Activated CD4-positive, alpha-beta T cell treated with anti-CD3 and anti-CD28 coated beads, Interleukin-2, amount 50 U/mL, for 1 hour (primary cell): ENCODE measurements around the gene IGSF6.

Source experiments
- DNase-seq: peaks from one replicate; pipeline ENCODE4 v3.0.0-alpha.2; 2020

Gene IGSF6

DNA sequence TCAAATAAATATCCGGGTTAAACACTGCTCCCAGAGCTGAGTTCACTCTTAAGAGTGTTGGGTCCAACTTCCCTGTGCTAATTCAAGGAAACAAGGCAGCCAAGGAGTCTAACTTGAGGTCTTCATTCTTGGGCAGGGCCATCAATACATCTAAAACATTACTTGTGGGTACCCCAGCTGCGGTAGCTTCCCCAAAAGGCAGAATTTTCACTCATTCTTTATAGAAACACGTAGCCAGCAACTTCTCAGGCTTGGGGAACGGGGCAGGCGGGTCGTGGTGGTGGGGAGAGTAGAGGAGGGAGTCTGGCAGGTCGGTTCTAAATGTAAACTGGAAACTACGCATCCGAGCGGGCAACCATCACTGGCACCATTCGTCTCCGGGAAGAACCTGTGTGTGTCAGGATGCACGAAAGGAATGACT lies 53.7 kb downstream of the IGSF6 start:
- DNase-seq: peak; percentile 30

DNA sequence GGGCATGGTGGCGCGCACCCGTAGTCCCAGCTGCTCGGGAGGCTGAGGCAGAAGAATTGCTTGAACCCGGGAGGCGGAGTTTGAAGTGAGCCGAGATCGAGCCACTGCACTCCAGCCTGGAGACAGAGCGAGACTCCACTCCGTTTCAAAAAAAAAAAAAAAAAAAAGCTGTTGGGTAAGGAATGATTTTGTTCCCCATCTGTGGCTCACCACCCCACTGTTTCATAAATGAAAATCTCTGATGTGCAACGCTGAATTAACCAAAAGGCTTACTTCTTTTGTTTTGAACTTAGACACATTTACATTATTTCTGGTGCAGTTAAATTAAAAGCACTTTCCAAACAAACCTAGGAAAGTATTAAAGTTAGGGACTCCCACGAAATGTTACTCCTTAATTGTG lies 54.2 kb downstream of the IGSF6 start:
- DNase-seq: no peak

DNA sequence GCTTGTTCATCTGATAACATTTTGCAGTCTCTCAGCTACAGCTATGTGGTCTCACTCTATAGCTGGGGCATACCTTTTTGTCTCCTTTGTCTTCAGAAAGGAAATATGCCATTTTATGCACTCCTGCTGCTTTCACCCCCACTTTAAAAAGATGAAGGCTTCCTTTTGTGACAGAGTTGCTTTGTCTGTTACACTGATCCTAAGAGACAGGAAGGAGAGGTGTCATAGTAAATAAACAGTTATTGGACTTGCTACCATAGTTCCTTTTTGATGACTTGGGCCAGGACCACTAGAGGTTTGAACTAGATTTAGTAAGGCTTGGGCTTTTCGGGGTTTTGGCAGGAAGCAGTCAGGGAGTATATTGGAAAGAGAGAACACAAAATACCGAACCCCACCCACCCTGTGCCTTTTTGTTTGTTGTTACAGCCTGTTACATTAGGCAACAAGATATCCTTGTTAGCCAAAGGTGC lies 54.8 kb downstream of the IGSF6 start:
- no peak for DNase-seq

DNA sequence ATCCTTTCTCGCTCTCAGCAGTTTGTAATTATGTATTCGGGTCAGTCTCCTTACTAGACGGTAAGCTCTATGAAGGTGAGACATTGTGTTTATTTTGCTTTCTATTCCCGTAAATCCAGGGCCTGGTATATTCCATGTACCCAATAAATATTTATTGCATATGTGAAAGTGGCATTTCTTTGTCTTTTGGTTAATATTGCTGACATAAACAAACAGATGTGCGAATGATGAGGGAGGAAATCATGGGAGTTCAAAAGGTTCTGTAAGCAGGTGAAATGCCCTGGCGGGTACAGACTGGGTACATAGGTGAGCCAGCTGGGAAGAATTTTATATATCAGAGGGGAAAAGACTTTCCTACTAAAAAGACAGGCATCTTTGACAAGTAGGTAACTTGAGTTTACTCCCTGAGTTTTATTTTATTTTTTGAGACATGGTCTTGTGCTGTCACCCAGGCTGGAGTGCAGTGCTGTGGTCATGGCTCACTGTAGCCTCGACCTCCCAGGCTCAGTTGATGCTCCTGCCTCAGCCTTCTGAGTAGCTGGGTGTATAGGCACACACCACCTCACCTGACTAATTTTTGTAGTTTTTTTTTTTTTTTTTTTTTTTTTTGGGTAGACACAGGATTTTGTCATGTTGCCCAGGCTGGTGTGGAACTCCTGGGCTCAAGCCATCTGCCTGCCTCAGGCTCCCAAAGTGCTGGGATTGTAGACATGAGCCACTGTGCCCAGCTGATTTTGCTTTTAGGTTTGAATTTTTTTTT lies 58.7 kb downstream of the IGSF6 start:
- DNase-seq: no peak

DNA sequence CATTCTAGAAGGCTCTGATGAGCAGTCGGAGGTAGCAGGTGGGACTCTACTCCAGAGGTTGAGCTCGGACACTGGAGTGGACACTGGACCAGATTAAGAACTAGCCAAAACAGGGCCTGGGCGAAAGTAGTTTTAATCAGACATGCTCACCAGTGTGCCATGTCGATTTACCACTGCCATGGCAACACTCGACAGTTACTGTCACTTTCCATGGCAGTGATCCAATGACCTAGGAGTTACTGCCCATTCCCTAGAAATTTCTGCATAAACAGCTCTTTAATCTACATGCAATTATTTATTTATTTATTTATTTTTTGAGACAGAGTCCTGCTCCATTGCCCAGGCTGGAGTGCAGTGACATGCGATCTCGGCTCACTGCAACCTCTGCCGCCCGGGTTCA lies 60.2 kb downstream of the IGSF6 start:
- no peak for DNase-seq

DNA sequence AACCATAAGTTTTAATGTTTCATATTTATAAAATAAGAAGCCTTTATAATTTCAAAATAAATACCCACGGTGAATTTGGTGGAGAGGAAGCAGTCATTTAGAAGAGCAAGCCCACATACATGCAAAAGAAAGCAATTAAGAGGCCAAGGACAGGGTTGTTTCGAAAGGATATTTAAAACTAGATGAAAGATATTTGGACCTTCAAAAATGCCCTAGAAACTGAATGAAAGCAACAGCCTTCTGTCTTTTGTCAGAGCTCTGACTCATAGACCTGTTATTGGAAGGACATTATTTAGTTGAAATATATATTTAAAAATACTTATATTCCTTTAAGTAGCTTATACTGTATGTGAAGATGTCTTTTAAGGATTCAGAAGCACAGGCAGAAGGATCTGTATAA lies 61.6 kb downstream of the IGSF6 start:
- DNase-seq: no peak

DNA sequence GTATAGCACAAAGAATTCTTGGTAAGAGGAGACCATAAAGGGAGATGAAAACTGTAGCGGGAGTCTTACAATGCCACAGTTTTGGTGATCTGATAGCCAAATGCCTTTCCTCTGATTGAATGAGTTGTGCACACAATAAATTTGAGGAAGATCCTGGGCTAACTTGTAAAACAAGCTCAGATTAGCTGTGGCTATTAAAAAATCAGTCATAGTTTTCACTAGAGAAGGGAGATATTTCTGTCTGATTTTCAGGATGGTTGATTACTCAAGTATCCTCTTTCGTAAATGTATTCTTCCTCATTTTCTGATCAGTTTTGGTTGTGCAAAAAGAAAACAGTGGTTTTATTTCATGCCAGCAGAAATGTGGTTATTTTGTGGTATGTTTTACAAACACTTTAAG lies 62.1 kb downstream of the IGSF6 start:
- DNase-seq: no peak

DNA sequence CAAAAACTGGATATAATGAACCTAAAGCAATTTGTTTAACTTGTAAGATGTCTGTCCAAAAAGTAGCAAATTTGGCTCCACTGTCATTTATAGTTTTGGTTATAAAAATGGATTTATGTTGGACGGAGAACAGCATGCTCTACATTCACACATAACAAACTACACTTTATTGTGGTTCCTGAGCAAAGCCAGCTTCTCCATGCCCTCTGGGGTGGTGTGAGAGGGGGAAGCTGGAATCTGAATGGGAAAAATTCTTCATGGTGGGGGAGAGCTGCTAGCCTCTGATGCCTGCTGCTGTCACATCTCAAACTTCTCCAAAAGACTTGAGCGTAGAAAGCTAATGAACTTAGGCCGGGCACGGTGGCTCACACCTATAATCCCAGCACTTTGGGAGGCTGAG lies 62.9 kb downstream of the IGSF6 start:
- no peak for DNase-seq
